ENCODE results near the gene RAB6A. TPM values are rescaled to one million over a fixed set of nuclear protein-coding genes. Genes with fewer than 3 reads are reported as not detected.
A peak's percentile ranks its signal among the peaks of the same experiment; 100 is the strongest.

RAB6A gene
- total RNA-seq, 1 donor from 2014 or later: 222 TPM

DNA sequence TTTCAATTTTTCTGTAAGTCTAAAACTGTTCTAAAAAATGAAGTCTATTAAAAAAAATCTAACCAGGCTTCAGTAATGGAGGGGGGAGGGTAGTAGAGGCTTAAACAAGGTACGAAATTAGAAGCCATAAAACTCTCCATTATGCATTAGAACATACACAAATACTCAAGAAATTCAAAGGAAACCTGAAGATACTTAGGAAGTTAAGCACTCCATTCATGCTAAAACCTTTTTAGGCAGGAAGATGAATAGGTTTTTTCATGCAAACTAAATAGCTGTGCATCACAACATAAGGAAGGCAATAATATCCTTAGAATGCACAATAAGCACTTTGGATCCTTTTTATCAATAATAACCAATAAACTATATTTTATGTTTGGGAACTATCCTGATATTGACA, 2.4 kb downstream of the RAB6A start:
- H3K4me1 Mint-ChIP-seq (ENCODE audit: low read depth, unreplicated experiment): peaks cover 5% of the 10 kb centered on the region
- H3K27me3 Mint-ChIP-seq (ENCODE audit: unreplicated experiment): peaks cover 9% of the 10 kb centered on the region
- H3K36me3 Mint-ChIP-seq (ENCODE audit: unreplicated experiment): no peaks in the 10 kb centered on the region
- H3K4me3 Mint-ChIP-seq (ENCODE audit: unreplicated experiment): peak overlapping the region; percentile 96
- TF ChIP-seq, protein P1, sequence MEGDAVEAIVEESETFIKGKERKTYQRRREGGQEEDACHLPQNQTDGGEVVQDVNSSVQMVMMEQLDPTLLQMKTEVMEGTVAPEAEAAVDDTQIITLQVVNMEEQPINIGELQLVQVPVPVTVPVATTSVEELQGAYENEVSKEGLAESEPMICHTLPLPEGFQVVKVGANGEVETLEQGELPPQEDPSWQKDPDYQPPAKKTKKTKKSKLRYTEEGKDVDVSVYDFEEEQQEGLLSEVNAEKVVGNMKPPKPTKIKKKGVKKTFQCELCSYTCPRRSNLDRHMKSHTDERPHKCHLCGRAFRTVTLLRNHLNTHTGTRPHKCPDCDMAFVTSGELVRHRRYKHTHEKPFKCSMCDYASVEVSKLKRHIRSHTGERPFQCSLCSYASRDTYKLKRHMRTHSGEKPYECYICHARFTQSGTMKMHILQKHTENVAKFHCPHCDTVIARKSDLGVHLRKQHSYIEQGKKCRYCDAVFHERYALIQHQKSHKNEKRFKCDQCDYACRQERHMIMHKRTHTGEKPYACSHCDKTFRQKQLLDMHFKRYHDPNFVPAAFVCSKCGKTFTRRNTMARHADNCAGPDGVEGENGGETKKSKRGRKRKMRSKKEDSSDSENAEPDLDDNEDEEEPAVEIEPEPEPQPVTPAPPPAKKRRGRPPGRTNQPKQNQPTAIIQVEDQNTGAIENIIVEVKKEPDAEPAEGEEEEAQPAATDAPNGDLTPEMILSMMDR (IDR thresholded peaks at IDR 0.05; ENCODE audit: partially characterized antibody, unreplicated experiment): no peak
- H3K27ac Mint-ChIP-seq (ENCODE audit: unreplicated experiment): no peak overlapping the region
- DNase-seq: no peak
- H3K9me3 Mint-ChIP-seq (ENCODE audit: unreplicated experiment): peaks cover 7% of the 10 kb centered on the region

DNA sequence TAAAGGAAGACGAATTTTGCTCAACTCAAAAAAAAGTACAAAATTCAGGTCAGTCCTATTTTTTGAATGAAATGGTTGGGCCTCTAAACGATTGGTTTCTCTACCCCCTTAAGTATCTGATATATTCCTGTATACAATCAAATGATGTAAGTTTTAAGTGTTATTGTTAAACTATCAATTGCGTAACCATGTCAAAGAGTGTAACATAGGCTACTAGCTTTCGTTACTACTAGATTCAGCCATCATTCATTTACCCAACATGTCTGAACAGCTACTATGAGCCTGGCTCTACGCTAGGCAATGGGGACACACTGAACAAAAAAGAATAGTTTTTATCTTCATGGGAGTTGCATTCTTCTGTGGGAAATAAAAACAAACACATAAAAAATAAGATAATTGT, 3.3 kb downstream of the RAB6A start:
- H3K27me3 Mint-ChIP-seq (ENCODE audit: unreplicated experiment): peaks cover 9% of the 10 kb centered on the region
- no peak overlapping the region for H3K27ac Mint-ChIP-seq (ENCODE audit: unreplicated experiment)
- H3K4me3 Mint-ChIP-seq (ENCODE audit: unreplicated experiment): peak overlapping the region; percentile 96
- TF ChIP-seq, protein P1 (IDR thresholded peaks at IDR 0.05; ENCODE audit: partially characterized antibody, unreplicated experiment): no peak
- H3K9me3 Mint-ChIP-seq (ENCODE audit: unreplicated experiment): peaks cover 7% of the 10 kb centered on the region
- peaks cover 5% of the 10 kb centered on the region for H3K4me1 Mint-ChIP-seq (ENCODE audit: low read depth, unreplicated experiment)
- no peaks in the 10 kb centered on the region for H3K36me3 Mint-ChIP-seq (ENCODE audit: unreplicated experiment)
- no peak for DNase-seq

DNA sequence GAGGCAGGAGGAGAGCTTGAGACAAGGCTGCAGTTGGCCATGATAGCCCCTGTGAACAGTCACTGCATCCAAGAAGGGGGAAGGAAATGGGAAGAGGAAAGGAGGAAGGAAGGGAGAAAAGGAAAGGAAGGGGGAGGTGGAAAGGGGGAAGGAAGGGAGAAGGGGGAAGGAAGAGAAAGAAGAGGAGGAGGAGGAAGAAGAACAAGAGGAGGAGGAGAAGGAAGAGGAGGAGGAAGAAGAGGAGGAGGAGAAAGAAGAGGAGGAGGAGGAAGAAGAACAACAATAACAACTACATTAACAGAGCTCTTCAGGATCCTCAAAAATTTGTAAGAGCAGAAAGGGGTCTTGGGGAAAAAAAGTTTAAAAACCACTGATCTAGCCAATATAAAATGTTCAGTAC, 5.2 kb downstream of the RAB6A start:
- H3K4me3 Mint-ChIP-seq (ENCODE audit: unreplicated experiment): no peak overlapping the region

DNA sequence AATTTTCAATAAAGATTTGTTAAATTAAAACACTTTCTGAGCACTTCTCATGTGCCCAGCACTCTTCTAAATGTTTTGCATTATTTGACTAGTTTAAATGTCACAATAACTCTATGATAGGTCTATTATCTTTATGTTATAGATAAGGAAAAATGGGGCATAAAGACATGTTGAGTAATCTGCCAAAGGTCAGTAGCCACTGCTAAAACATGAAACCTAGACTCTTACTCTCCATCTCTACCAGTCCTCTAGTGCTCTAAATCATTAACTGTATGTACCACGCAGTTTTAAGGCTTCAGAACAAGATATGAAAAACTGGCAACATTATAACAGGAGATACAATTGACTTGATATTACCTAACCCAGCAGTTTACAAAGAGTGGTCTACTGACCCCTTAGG, 6.9 kb downstream of the RAB6A start:
- TF ChIP-seq, protein P1 (IDR thresholded peaks at IDR 0.05; ENCODE audit: partially characterized antibody, unreplicated experiment): no peak
- H3K4me3 Mint-ChIP-seq (ENCODE audit: unreplicated experiment): no peak overlapping the region
- H3K27ac Mint-ChIP-seq (ENCODE audit: unreplicated experiment): no peak overlapping the region
- DNase-seq: no peak
- no peaks in the 10 kb centered on the region for H3K36me3 Mint-ChIP-seq (ENCODE audit: unreplicated experiment)
- H3K27me3 Mint-ChIP-seq (ENCODE audit: unreplicated experiment): peaks cover 3% of the 10 kb centered on the region
- no peaks in the 10 kb centered on the region for H3K9me3 Mint-ChIP-seq (ENCODE audit: unreplicated experiment)
- H3K4me1 Mint-ChIP-seq (ENCODE audit: low read depth, unreplicated experiment): peaks cover 7% of the 10 kb centered on the region

More for the DNA sequence above, 5.2 kb downstream of the RAB6A start:
- Mint-ChIP-seq H3K36me3 (ENCODE audit: unreplicated experiment) (no peaks in the 10 kb centered on the region), H3K27me3 (ENCODE audit: unreplicated experiment) (peaks cover 6% of the 10 kb centered on the region), H3K27ac (ENCODE audit: unreplicated experiment) (no peak overlapping the region), H3K9me3 (ENCODE audit: unreplicated experiment) (peaks cover 5% of the 10 kb centered on the region), H3K4me1 (ENCODE audit: low read depth, unreplicated experiment) (peaks cover 7% of the 10 kb centered on the region)
- TF ChIP-seq, protein P1 (IDR thresholded peaks at IDR 0.05; ENCODE audit: partially characterized antibody, unreplicated experiment): no peak
- DNase-seq: no peak

DNA sequence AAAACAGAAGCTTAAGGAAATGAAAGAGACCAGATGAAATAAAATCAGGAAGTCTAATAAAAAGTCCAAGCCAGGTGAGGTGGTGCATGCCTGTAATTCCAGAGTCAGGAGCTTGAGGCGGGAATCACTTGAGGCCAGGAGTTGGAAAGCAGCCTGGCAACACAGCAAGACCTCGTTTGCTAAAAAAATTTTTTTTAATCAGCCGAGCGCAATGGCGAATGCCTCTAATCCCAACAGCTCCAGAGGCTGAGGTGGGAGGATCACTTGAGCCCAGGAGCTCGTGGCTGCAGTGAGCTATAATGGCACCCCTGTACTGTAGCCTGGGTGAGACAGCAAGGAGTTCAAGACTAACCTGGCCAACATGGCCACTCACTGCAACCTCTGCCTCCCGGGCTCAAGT, 8.0 kb downstream of the RAB6A start:
- DNase-seq: no peak
- Mint-ChIP-seq H3K27ac (ENCODE audit: unreplicated experiment) (no peak overlapping the region), H3K4me1 (ENCODE audit: low read depth, unreplicated experiment) (peaks cover 6% of the 10 kb centered on the region), H3K4me3 (ENCODE audit: unreplicated experiment) (no peak overlapping the region), H3K27me3 (ENCODE audit: unreplicated experiment) (peaks cover 3% of the 10 kb centered on the region), H3K36me3 (ENCODE audit: unreplicated experiment) (no peaks in the 10 kb centered on the region), H3K9me3 (ENCODE audit: unreplicated experiment) (no peaks in the 10 kb centered on the region)
- TF ChIP-seq, protein P1 (IDR thresholded peaks at IDR 0.05; ENCODE audit: partially characterized antibody, unreplicated experiment): no peak
